Measurements from ENCODE around the gene NCKAP5L. TPM values are rescaled to one million over a fixed set of nuclear protein-coding genes. Genes with fewer than 3 reads are reported as not detected.

Gene NCKAP5L
- total and polyA plus RNA-seq, 2 experiments from 2014 or later, result 10.2 to 37.0 TPM

DNA sequence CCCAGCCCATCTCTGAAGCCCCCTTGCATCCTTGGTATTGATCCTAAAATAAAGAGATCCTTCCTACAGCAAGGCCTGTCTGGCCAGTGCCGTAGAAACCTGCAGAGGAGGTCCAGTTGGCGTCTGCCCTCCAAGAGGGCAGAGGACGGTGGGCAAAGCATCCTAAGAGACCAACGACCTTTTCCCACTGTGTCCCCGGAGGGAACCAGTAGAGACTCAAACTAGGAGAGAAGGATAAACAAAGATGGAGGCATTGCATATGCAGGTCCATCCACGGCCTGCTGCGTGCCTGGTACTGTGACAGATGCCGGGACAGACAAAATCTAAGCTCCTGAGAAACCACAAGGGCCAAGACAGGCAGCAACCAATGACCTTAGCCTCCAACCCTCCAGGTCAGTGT lies 3.8 kb downstream of the NCKAP5L start:
- H3K4me3 Mint-ChIP-seq, result no peak overlapping the region; the same call in 2 of the 3 replicates
- H3K27ac Mint-ChIP-seq, result no peak overlapping the region
- H3K4me2 ChIP-seq, result no peak overlapping the region
- peaks cover 7% of the 10 kb centered on the region for H3K36me3 Mint-ChIP-seq (ENCODE audit: low read depth)
- H3K4me3 ChIP-seq, result no peak overlapping the region
- 0 out of 2 replicates have a peak, but pooled peaks cover 6% of the 10 kb centered on the region for H3F3A ChIP-seq (replicated peaks; ENCODE audit: low read depth)
- H3K9me2 ChIP-seq (ENCODE audit: insufficient read depth), result no peaks in the 10 kb centered on the region
- H3K9me3 Mint-ChIP-seq, result no peaks in the 10 kb centered on the region
- no peak overlapping the region for H2AFZ ChIP-seq
- H3K4me1 ChIP-seq (ENCODE audit: insufficient read depth), result peaks cover 46% of the 10 kb centered on the region
- DNase-seq (ENCODE audit: low spot score), result no peak
- no peak overlapping the region for H3K27ac ChIP-seq (ENCODE audit: low read depth)
- H3K4me1 Mint-ChIP-seq, result peaks cover 64% of the 10 kb centered on the region
- ATAC-seq, result no peak
- H4K20me1 ChIP-seq (replicated peaks; ENCODE audit: insufficient read depth), result peaks cover 12% of the 10 kb centered on the region
- no peaks in the 10 kb centered on the region for H3K27me3 ChIP-seq (ENCODE audit: insufficient read depth)
- H3K36me3 ChIP-seq (ENCODE audit: insufficient read depth), result no peaks in the 10 kb centered on the region
- H3K27me3 Mint-ChIP-seq (ENCODE audit: insufficient read depth, low read depth, poor library complexity), result peaks cover 15% of the 10 kb centered on the region
- TF ChIP-seq CREB1 (CRISPR knock-in tag; IDR thresholded peaks at IDR 0.05; ENCODE audit: low read depth) (no peak), STAT1 (IDR thresholded peaks at IDR 0.05; ENCODE audit: unreplicated experiment) (no peak), NANOG (IDR thresholded peaks at IDR 0.05; ENCODE audit: borderline replicate concordance) (no peak), REST (IDR thresholded peaks at IDR 0.05; ENCODE audit: unreplicated experiment) (no peak), JUNB (IDR thresholded peaks at IDR 0.05; ENCODE audit: unreplicated experiment) (no peak), ETS1 (IDR thresholded peaks at IDR 0.05) (no peak), ZNF331 (CRISPR knock-in tag; IDR thresholded peaks at IDR 0.05; ENCODE audit: low read depth) (no peak), ZNF114 (CRISPR knock-in tag; IDR thresholded peaks at IDR 0.05) (no peak), EZH2 (IDR thresholded peaks at IDR 0.05; ENCODE audit: low read depth, unreplicated experiment) (no peak), EZH2phosphoT487 (IDR thresholded peaks at IDR 0.05; ENCODE audit: unreplicated experiment) (no peak), POLR2AphosphoS5 (IDR thresholded peaks at IDR 0.05; ENCODE audit: low read depth) (no peak), ZNF462 (CRISPR knock-in tag; IDR thresholded peaks at IDR 0.05) (no peak)
- TF ChIP-seq, protein P1, sequence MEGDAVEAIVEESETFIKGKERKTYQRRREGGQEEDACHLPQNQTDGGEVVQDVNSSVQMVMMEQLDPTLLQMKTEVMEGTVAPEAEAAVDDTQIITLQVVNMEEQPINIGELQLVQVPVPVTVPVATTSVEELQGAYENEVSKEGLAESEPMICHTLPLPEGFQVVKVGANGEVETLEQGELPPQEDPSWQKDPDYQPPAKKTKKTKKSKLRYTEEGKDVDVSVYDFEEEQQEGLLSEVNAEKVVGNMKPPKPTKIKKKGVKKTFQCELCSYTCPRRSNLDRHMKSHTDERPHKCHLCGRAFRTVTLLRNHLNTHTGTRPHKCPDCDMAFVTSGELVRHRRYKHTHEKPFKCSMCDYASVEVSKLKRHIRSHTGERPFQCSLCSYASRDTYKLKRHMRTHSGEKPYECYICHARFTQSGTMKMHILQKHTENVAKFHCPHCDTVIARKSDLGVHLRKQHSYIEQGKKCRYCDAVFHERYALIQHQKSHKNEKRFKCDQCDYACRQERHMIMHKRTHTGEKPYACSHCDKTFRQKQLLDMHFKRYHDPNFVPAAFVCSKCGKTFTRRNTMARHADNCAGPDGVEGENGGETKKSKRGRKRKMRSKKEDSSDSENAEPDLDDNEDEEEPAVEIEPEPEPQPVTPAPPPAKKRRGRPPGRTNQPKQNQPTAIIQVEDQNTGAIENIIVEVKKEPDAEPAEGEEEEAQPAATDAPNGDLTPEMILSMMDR (conservative IDR thresholded peaks at IDR 0.05; ENCODE audit: low read depth in 2 of 2), result no peak
- H3K79me2 ChIP-seq (replicated peaks; ENCODE audit: insufficient read depth), result peaks cover 82% of the 10 kb centered on the region

Data from GM23338 (cell line).